NCI-H748 (cell line): ENCODE results near the gene PCDHB8.
"Not testable (repeated sequence)": the region's sequence is repeated elsewhere in the genome, so short reads cannot be mapped to it uniquely, and the experiment has no call there.

Experiments
- DNase-seq: peaks from one replicate; lab custom pipeline; 2025; ENCODE audit not compliant: unreplicated experiment; lab: John Stamatoyannopoulos, UW

PCDHB8 gene

DNA sequence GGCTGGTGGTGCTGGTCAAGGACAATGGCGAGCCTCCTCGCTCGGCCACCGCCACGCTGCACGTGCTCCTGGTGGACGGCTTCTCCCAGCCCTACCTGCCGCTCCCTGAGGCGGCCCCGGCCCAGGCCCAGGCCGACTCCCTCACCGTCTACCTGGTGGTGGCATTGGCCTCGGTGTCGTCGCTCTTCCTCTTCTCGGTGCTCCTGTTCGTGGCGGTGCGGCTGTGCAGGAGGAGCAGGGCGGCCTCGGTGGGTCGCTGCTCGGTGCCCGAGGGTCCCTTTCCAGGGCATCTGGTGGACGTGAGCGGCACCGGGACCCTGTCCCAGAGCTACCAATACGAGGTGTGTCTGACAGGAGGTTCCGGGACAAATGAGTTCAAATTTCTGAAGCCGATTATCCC is 47.8 kb downstream of the PCDHB8 start:
- DNase-seq: not testable (repeated sequence)
